A673 (cell line): Measurements from ENCODE around the gene C19orf67. TPM values are rescaled to one million over a fixed set of nuclear protein-coding genes. Genes with fewer than 3 reads are reported as not detected.

Source experiments
- BruUV-seq: library from RNA; stranded (reverse); fragments of 400-500 nt; replicated peaks from 2 replicates; lab custom pipeline; 2021; lab: Mats Ljungman, UMichigan
- CTCF ChIA-PET: fragments of 300-600 bp; sonication (Branson Sonifier 250); formaldehyde crosslinking; loops from one replicate; lab custom pipeline; 2022; ENCODE audit warnings: antibody characterized with exemption; lab: Charles Lee
- POLR2A ChIA-PET: fragments of 300-600 bp; sonication (Branson Sonifier 250); formaldehyde crosslinking; loops from one replicate; lab custom pipeline; 2022; ENCODE audit warnings: antibody characterized with exemption; ENCODE audit not compliant: low non-redundant PET; lab: Charles Lee
- DNase-seq: peaks from one replicate; pipeline ENCODE4 v3.0.0-alpha.2; 2015; ENCODE audit warnings: low spot score
- H3K27ac ChIP-seq: fragments of 200-600 bp; sonication (generic); 2 replicates; pipeline ENCODE4 v1.5.1; 2016; ENCODE audit warnings: mixed run types, low read depth, mild to moderate bottlenecking, mixed read lengths, antibody characterized with exemption, low read length; ENCODE audit not compliant: poor library complexity, severe bottlenecking
- H3K27me3 ChIP-seq: fragments of 200-600 bp; sonication (generic); replicated peaks from 2 replicates; pipeline ENCODE4 v1.6.1; 2017; ENCODE audit warnings: mixed run types, low read depth, mild to moderate bottlenecking, mixed read lengths, antibody characterized with exemption, low read length; ENCODE audit not compliant: insufficient read depth, poor library complexity
- H3K36me3 ChIP-seq: fragments of 200-600 bp; sonication (generic); 2 replicates; pipeline ENCODE4 v1.6.1; 2016; ENCODE audit warnings: mixed run types, mild to moderate bottlenecking, mixed read lengths, antibody characterized with exemption, low read length; ENCODE audit not compliant: insufficient read depth, poor library complexity, severe bottlenecking
- H3K4me1 ChIP-seq: fragments of 200-600 bp; sonication (generic); 2 replicates; pipeline ENCODE4 v1.6.1; 2017; ENCODE audit warnings: mixed run types, mild to moderate bottlenecking, mixed read lengths, antibody characterized with exemption, low read length; ENCODE audit not compliant: insufficient read depth, poor library complexity, severe bottlenecking
- H3K4me3 ChIP-seq: fragments of 200-600 bp; sonication (generic); 2 replicates; pipeline ENCODE4 v1.5.1; 2016; ENCODE audit warnings: low read depth, mixed run types, mild to moderate bottlenecking, mixed read lengths, low read length; ENCODE audit not compliant: poor library complexity, severe bottlenecking
- H3K9me3 ChIP-seq: fragments of 200-600 bp; sonication (generic); 2 replicates; pipeline ENCODE4 v1.6.1; 2016; ENCODE audit warnings: mixed run types, low read depth, mild to moderate bottlenecking, mixed read lengths, antibody characterized with exemption, low read length; ENCODE audit not compliant: poor library complexity, severe bottlenecking
- CTCF ChIP-seq: fragments of 300-800, 200-600 bp; sonication (generic); conservative IDR thresholded peaks from 2 replicates; pipeline ENCODE4 v1.5.1; 2017; ENCODE audit warnings: low read depth, mild to moderate bottlenecking, antibody characterized with exemption, low read length, moderate library complexity, mixed read lengths
- EZH2 ChIP-seq: fragments of 200-600 bp; sonication (generic); IDR thresholded peaks from 2 replicates; pipeline ENCODE4 v1.6.1; 2017; ENCODE audit warnings: borderline replicate concordance, low read depth, mild to moderate bottlenecking, mixed read lengths, antibody characterized with exemption, low read length; ENCODE audit not compliant: poor library complexity, severe bottlenecking
- intact Hi-C: fragments of 100-400 bp; cut with micrococcal nuclease; formaldehyde crosslinking; loops from one replicate; pipeline ENCODE4 v1.10.0; 2022; ENCODE audit not compliant: unreplicated experiment
- total RNA-seq: library from RNA; stranded (reverse); gene quantifications from 2 replicates; pipeline ENCODE4 v1.2.3, GENCODE V29; 2021

C19orf67 gene
- total RNA-seq, 1 experiment from 2014 or later, result not detected

GRCh38 chr19:14056741-14057356 is 28.7 kb downstream of the C19orf67 start:
- no peaks in the 10 kb centered on the region for H3K36me3 ChIP-seq
- H3K9me3 ChIP-seq, result no peaks in the 10 kb centered on the region
- BruUV-seq, result no TSS peak
- no peak for TF ChIP-seq EZH2
- no peak for TF ChIP-seq CTCF
- POLR2A ChIA-PET, result interaction anchor here (0.7 kb wide), 1 partner anchor 13 kb away, joined by 3 read pairs; no protein-coding TSS in a partner anchor
- peak overlapping the region; percentile 54 for H3K4me3 ChIP-seq
- peaks cover 12% of the 10 kb centered on the region for H3K4me1 ChIP-seq
- no peaks in the 10 kb centered on the region for H3K27me3 ChIP-seq
- DNase-seq, result no peak
- H3K27ac ChIP-seq, result peak overlapping the region; percentile 37
- intact Hi-C loops, result no loop called here
- CTCF ChIA-PET, result interaction anchor here (0.6 to 1.3 kb wide), 3 partner anchors 10 to 255 kb away, joined by 4 to 9 read pairs (median 4); no protein-coding TSS in a partner anchor

GRCh38 chr19:14056069-14056666 is 29.4 kb downstream of the C19orf67 start:
- ChIA-PET CTCF (interaction anchor here (1.3 kb wide), 1 partner anchor 9 kb away, joined by 4 read pairs; no protein-coding TSS in a partner anchor), POLR2A (interaction anchor here (0.6 kb wide), 1 partner anchor 13 kb away, joined by 8 read pairs; no protein-coding TSS in a partner anchor)
- Histone ChIP-seq H3K27ac (no peak overlapping the region), H3K4me1 (peaks cover 12% of the 10 kb centered on the region), H3K27me3 (no peaks in the 10 kb centered on the region), H3K9me3 (no peaks in the 10 kb centered on the region), H3K4me3 (no peak overlapping the region), H3K36me3 (no peaks in the 10 kb centered on the region)
- DNase-seq, result no peak
- intact Hi-C loops, result no loop called here
- no TSS peak for BruUV-seq
- no peak for TF ChIP-seq EZH2
- no peak for TF ChIP-seq CTCF

GRCh38 chr19:14055396-14055795 is 30.2 kb downstream of the C19orf67 start:
- H3K27me3 ChIP-seq, result no peaks in the 10 kb centered on the region
- ChIA-PET CTCF (no interaction called here), POLR2A (no interaction called here)
- intact Hi-C loops, result no loop called here
- no peak overlapping the region for H3K27ac ChIP-seq
- peaks cover 12% of the 10 kb centered on the region for H3K4me1 ChIP-seq
- DNase-seq, result no peak
- no peaks in the 10 kb centered on the region for H3K36me3 ChIP-seq
- BruUV-seq, result no TSS peak
- no peak for TF ChIP-seq CTCF
- no peak for TF ChIP-seq EZH2
- H3K9me3 ChIP-seq, result no peaks in the 10 kb centered on the region
- no peak overlapping the region for H3K4me3 ChIP-seq
